ENCODE results near the gene WWC2.

GRCh38 chr4:183287309-183287659, 188.2 kb downstream of the WWC2 start:
- TF ChIP-seq POLR2A (IDR thresholded peaks at IDR 0.05): no peak
- TF ChIP-seq EP300 (IDR thresholded peaks at IDR 0.05): no peak
- TF ChIP-seq, protein P1, sequence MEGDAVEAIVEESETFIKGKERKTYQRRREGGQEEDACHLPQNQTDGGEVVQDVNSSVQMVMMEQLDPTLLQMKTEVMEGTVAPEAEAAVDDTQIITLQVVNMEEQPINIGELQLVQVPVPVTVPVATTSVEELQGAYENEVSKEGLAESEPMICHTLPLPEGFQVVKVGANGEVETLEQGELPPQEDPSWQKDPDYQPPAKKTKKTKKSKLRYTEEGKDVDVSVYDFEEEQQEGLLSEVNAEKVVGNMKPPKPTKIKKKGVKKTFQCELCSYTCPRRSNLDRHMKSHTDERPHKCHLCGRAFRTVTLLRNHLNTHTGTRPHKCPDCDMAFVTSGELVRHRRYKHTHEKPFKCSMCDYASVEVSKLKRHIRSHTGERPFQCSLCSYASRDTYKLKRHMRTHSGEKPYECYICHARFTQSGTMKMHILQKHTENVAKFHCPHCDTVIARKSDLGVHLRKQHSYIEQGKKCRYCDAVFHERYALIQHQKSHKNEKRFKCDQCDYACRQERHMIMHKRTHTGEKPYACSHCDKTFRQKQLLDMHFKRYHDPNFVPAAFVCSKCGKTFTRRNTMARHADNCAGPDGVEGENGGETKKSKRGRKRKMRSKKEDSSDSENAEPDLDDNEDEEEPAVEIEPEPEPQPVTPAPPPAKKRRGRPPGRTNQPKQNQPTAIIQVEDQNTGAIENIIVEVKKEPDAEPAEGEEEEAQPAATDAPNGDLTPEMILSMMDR (IDR thresholded peaks at IDR 0.05): no peak
